HG02852 (cell line): ENCODE measurements around the gene SSX2IP.
A peak's percentile ranks its signal among the peaks of the same experiment; 100 is the strongest.
"Not testable (repeated sequence)": the region's sequence is repeated elsewhere in the genome, so short reads cannot be mapped to it uniquely, and the experiment has no call there.

Experiments used
- ATAC-seq: cut with Tn5 transposase; IDR thresholded peaks from one replicate; pipeline ENCODE4 v1.9.1; 2021; ENCODE audit warnings: mild to moderate bottlenecking, moderate library complexity; ENCODE audit not compliant: unreplicated experiment

SSX2IP gene

DNA sequence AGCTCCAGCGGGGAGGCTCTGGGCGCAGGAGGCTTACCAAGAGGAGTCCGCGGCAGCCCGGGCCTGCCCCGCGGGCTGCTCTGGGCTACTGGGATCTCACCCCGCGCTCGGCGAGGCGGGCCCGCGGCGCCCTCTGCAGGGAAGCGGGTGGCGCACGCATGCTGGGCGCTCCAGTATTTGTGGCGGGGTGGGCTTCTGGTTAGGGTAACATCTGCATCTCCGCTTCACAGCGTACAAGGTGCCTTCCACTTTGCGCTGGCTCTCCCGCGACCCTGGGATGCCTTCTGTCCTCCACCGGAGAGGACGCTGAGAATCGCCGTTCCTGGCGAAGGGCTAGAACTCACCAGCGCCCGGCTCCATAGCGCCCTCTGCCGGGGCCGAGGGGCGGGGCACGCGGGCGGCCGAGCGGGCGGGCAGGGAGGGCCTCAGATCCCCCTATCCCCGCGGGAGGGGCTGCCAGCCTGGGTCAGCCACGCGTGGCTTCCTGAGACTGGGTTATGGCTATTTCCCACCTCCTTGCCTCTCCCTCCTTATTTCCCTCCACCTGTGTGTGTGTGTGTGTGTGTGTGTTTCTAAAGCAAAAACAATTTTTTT is 69.4 kb downstream of the SSX2IP start:
- peak; percentile 96 for ATAC-seq

DNA sequence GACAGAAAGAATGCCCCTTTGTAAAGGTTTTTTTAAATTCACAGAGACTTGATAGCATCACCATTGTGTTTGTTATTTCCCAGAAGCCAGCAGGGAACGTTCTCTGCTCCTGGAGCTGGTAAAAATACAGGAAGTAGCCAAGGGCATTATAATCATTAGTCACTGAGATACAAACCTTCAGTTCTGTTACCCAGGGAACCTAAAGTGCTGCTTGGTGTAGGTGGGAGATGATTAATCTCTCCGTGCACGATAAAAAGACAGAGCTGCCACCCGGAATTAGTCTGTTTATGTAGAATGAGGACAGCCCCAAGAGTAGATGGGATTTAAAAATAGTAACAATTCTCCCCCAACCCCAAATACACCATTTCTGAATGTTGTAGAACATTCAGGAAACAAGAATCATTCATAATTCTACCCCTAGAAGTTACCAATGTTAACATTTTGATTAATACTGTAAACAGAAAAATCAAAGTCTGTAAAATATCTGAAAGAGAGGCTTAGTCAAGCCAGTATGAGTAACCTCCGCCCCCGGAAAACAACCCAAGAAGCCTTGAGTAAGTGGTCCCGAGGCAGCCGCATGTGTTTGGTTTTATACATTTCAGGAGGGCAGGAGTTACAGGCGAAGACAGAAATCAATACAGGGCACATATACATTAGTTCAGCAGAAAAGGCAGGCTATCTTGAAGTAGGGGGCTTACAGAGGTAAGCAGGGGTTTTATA is 70.7 kb downstream of the SSX2IP start:
- ATAC-seq = no peak

DNA sequence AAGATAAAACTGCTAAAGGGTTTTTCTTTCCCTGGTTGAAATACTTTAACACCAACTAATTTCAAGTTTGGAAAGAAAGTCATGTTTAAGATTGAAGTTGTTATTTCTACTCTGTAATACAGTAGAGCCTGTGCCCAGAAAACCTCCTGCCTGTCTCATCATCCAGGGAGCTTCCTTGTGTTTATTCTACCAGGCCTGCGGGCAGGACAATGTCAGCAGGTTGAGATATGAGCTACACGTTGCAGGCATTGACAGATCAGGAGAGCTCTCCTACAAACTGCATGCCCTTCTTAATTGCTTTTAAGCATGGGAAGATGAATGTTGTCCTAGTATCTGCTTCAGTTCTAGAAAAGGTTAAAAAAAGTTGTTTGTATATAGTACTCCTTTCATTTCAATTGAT is 72.9 kb downstream of the SSX2IP start:
- ATAC-seq = no peak

DNA sequence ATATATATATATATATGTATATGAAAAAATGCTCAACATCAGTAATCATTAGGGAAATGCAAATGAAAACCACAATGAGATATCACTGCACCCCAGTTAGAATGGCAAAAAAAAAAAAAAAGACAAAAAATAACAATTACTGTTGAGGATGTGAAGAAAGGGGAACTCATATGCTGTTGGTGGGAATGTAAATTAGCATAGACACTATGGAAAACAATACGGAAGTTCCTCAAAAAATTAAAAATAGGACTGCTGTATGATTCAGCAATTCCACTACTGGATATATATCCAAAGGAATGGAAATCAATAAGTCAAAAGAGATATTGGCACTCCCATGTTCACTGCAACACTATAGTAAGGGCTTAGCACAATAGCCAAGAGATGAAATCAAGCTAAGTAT is 74.5 kb downstream of the SSX2IP start:
- ATAC-seq = no peak

DNA sequence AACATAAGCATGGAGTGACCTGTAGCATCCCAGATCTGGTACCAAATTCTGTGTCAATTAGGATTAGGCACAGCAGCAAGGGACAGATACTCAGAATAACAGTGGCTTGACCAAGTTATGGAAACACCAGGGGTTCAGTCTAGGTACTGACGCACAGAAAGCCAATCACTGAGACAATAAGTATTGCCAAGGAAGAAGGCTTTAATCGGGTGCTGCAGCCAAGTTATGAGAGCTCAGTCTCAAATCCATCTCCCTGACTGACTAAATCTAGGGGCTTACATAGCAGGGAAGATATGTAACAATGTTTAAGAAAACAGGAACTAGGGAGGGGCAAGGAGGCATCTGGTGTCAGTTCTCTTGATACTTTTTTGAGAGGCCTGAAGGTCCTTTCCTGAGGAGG is 76.4 kb downstream of the SSX2IP start:
- ATAC-seq = no peak

DNA sequence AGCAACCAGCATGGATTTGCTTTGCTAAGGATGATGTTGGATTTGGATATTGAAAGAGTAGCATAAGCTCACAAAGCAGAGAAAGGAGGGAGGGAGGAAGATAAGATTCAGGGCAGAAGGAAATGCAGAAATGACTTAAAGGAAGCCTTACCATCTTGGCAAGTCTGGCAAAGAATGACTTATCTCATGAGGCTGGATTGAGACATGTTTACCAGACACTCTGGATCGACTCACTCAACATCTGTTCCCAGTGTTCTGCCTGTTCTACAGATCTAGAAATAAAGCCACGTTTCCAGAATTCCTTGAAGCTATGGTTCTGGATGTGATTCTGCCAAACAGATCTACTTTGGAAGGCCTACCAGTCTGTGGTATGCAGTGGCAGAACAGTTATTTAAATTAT is 77.2 kb downstream of the SSX2IP start:
- ATAC-seq = no peak

DNA sequence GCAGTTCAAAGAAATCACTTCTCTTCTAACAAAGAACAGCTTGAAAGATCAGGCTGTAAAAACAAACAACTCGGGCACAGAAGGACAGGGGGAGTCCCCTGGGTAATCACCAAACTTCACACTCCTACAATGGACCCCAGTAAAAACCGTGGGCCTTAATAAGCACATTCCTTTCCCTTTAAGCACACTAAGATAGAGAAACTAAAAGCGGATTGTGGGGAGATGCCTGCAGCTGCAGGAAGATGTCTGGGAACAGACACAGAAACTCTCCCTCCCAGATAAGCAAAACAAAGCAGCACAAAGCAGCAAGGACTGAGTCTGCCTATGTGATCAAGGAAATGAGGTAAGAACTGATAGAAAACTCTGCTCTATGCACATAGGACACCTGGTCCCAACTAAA is 78.5 kb downstream of the SSX2IP start:
- no peak for ATAC-seq

DNA sequence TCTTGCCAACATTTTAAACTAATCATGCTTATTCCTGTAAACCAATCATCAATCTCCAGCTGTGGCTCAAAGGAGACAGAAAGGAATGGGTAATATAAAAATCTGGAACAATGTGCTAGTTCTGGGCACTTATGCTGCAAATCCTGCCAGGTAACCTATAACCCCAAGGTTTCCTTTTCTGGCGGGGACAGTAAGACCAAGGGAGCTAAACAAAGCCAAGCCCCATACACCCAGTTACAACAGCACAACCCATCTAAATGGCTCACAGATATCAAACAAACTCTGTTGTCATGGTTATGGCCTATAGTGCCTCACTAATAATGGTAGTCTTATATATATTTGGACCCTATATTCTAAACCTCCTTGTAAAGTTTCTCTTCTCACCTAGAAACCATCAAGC is 79.2 kb downstream of the SSX2IP start:
- ATAC-seq = no peak

DNA sequence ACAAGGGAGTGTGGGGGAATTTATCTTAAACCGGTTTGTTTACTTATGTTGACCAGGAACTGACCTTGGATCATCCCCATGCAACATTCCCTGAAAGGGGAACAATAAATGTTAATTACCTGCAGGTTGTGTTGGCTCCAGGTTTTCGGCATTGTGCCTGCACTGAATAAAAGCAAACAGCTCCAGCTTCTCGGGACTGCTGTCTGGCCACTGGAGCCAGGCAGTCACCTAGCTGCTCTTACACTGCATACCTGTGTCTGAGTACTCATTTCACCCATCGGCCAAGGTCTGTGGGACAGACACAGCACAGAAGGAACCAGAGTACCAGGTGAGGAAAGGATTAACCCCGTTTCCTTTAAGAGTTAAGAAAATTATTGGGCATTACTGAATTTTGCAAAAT is 83.3 kb downstream of the SSX2IP start:
- no peak for ATAC-seq

DNA sequence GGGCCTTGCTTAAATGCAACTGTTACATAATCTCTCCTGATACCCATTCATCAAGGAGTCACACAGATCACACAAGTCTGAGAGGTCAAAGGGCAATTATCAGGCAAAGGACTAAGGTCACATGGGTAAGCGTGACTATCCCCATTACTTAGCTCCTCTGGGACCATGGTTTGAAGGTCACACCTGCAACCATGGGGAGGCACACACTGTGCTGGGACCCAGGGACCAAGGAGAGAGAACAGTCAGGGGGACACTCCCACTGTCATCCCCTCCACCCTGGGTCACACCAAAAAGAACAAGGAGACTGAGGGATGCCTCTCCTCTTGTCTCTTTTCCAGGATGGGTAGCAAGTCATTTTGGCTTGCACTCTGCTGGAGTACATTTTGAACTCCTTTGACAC is 85.1 kb downstream of the SSX2IP start:
- ATAC-seq = no peak

DNA sequence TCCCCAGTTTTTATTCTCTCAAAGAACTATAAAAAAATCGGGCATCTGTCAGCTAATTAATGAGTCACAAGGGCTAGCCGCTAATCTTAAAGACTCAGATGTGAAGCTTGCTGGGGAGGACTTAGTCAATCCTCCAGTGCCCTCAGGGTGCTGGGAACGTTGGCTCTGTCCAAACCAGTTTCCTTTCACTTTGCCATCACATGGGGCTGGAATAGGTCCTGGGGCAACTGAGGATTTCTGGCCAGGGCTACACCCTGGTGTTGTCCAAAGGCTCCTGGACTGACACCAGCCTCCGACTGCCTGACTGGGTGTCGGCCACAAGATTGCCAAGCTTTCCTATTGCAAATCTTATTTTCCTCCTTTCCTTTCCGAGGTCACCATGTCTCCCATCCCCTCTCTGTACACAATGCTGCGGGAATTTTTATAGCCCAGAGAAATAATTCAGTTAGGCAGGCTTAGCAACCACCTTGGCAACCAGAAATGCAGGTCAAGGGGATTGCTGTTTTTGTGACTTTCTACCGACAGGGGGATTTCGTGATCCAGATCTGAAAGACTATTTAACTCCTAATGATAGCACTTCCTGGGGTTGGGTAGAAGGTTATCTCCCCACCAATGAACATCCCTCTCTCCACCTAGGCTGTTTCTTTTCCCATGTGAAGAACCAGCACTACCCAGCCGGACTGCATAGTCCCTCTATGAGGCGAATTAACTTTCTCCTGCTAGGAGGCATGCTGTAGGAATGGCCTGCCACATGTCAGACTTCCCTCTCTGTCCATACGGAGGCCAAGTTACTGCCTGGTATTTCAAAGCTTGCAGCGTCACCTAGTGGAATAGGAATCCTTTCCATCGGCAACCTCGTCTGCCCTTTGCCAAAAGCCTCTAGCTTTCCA is 86.1 kb downstream of the SSX2IP start:
- ATAC-seq = no peak

DNA sequence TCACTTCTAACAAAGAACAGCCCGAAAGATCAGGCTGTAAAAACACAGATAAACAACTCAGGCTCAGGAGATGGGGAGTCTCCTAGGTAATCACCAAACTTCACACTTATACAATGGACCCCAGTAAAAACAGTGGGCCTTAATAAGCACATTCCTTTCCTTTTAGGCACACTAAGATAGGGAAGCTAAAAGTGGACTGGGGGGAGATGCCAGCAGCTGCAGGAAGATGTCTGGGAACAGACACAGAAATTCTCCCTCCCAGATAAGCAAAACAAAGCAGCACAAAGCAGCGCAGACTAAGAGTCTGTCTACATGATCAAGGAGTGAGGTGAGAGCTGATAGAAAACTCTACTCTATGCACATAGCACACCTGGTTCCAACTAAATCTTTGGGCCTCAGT is 87.0 kb downstream of the SSX2IP start:
- no peak for ATAC-seq

DNA sequence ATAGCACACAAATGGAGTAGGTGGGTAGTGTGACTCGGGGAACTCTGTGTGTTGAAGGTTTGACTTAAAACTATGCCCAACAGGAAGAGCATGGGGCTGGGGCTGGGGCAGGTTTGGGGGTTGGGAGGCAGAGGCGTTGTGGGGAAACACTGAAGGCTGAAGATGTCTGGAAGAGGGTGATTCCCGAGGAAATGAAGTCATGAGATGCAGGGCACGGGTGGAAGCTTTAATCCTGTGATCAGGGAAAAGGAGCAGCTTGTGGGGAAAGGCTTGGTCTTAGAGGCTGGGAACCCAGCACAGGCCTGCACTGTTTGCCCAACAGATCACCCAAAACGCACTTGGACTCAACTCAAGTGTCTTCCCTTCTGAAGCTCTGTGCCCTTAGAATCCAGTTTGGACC is 89.5 kb downstream of the SSX2IP start:
- no peak for ATAC-seq

DNA sequence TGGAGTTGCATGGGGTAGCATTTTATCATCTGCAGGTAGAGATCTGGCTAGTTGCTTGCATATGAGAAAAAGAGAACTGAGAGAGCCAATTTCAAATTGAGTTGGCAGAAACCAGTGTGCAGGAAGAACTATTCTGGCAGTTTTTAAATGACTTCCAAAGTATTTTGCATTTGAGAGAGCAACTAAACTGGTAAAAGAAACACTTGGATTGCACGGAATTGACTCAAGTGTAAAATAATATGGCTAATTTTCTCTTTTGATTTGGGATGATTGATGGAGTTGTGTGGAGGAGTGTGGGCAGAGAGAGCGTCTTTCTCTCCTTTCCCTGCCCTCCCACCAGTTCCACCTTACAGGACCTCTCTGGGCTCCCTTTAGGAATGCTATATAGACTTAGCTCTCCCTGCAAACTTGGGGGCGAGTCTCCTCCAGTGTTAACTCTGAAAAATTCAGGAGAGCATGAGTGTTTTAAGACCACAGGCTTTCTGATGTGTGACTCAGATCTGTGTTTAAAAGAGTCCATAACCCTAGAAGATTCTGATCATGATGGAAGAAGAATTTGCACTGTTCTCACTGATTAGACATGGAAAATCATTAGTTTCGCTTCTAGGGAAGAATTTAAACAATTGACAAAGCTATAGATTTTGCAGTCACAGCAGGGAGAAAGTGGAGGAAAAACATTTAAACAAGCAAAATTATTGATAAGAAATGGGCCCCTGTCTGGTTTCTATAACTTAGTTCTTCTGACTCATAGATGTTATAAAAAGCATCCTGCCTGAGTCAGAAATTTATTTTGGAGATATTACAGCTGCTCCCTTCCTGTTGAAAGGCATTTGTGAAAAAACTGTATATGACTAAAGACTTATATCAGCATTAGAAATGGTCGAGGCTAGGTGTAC is 91.2 kb downstream of the SSX2IP start:
- ATAC-seq = peak; percentile 80

DNA sequence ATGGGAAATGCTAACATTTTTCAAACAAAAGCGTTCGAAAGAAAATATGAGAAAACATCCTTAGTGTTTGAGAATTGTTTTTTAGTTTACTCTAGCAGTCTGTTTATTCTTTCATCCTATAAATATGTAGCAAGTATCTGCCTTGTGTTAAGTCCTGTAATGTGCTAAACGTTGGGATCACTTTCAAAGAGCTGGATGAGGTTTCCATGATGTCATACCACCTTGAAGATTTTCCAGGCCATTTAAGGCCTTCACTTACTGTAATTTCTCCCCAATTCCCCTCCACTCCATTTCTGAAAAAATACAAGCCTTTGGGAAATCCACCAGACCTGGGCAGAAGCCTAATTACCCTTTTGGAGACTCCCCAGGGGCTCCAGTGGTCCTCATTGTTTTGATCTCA is 91.8 kb downstream of the SSX2IP start:
- ATAC-seq = no peak

DNA sequence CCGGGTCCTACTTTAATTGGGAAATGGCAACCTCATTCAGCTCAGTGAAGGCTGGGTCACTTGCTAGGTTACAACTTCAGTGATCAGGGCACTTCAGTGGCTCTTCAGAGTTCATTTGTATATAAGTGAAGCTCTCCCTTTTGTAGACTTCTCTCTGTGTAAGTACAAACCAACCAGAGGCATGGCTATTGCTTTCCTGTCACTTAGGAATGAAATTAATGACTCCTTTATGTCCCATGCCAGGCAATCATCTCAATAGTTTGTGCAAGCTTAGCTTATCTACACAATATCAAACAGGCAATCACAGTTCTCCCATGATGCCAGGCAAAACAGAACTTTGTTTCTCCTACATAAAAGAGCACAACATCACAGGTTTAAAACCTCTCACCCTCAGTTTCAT is 93.2 kb downstream of the SSX2IP start:
- ATAC-seq = no peak

DNA sequence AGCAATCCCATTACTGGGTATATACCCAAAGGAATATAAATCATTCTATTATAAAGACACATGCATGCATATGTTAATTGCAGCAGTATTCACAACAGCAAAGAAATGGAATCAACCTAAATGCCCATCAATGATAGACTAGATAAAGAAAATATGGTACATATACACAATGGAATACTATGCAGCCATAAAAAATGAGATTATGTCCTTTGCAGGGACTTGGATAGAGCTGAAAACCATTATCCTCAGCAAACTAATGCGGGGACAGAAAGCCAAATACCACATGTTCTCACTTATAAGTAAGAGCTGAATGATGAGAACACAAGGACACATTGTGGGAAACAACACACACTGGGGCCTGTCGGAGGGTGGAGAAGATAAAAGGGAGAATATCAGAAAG is 95.3 kb downstream of the SSX2IP start:
- not testable (repeated sequence) for ATAC-seq
